Neural progenitor cell (in vitro differentiated cells): ENCODE data around the gene PIGL. TPM values are rescaled to one million over a fixed set of nuclear protein-coding genes. Genes with fewer than 3 reads are reported as not detected.

Experiments
- DNase-seq: peaks from one replicate; pipeline ENCODE4 v3.0.0-alpha.2; 2016; ENCODE audit warnings: low spot score
- H2AFZ ChIP-seq: fragments of 200-600 bp; sonication (generic); replicated peaks from 2 replicates; pipeline ENCODE4 v1.6.1; 2016; ENCODE audit warnings: antibody characterized with exemption
- H3F3A ChIP-seq: fragments of 200-600 bp; sonication (generic); 2 replicates; pipeline ENCODE4 v1.6.1; 2016; ENCODE audit warnings: antibody characterized with exemption, low read depth
- H3K27ac ChIP-seq: fragments of 200-600 bp; sonication (generic); 2 replicates; pipeline ENCODE4 v1.5.1; 2016; ENCODE audit warnings: mild to moderate bottlenecking
- H3K27me3 ChIP-seq: fragments of 200-600 bp; sonication (generic); 2 replicates; pipeline ENCODE4 v1.6.1; 2016; ENCODE audit warnings: mild to moderate bottlenecking, moderate library complexity
- H3K36me3 ChIP-seq: fragments of 200-600 bp; sonication (generic); 2 replicates; pipeline ENCODE4 v1.5.1; 2016
- H3K4me1 ChIP-seq: fragments of 200-600 bp; sonication (generic); 2 replicates; pipeline ENCODE4 v1.6.1; 2016; ENCODE audit warnings: mixed run types
- H3K4me2 ChIP-seq: fragments of 200-600 bp; sonication (generic); 2 replicates; pipeline ENCODE4 v1.6.1; 2016
- H3K4me3 ChIP-seq: fragments of 200-600 bp; sonication (generic); 2 replicates; pipeline ENCODE4 v1.5.1; 2016
- H3K79me2 ChIP-seq: fragments of 200-600 bp; sonication (generic); 2 replicates; pipeline ENCODE4 v1.6.1; 2016; ENCODE audit warnings: low read depth
- H3K9ac ChIP-seq: fragments of 200-600 bp; sonication (generic); 2 replicates; pipeline ENCODE4 v1.6.1; 2016
- H3K9me3 ChIP-seq: fragments of 200-600 bp; sonication (generic); 2 replicates; pipeline ENCODE4 v1.5.1; 2016; ENCODE audit warnings: low read depth
- H4K20me1 ChIP-seq: fragments of 200-600 bp; sonication (generic); 2 replicates; pipeline ENCODE4 v1.6.1; 2016; ENCODE audit warnings: low read depth
- H3K27ac Mint-ChIP-seq: 3 replicates; pipeline ENCODE4 v1.8.0; 2021; ENCODE audit warnings: mixed read lengths
- H3K27me3 Mint-ChIP-seq: 2 replicates; pipeline ENCODE4 v1.8.0; 2022; ENCODE audit warnings: low read depth, mild to moderate bottlenecking, inconsistent platforms, moderate library complexity, mixed read lengths; ENCODE audit not compliant: insufficient read depth
- H3K36me3 Mint-ChIP-seq: 3 replicates; pipeline ENCODE4 v1.8.0; 2021; ENCODE audit warnings: mixed read lengths
- H3K4me1 Mint-ChIP-seq: 3 replicates; pipeline ENCODE4 v1.8.0; 2021; ENCODE audit warnings: mixed read lengths
- H3K4me3 Mint-ChIP-seq: 3 replicates; pipeline ENCODE4 v1.8.0; 2021; ENCODE audit warnings: mild to moderate bottlenecking, moderate library complexity, mixed read lengths
- H3K9me3 Mint-ChIP-seq: 3 replicates; pipeline ENCODE4 v1.8.0; 2020; ENCODE audit warnings: mixed read lengths
- EZH2 ChIP-seq: fragments of 200-600 bp; sonication (generic); IDR thresholded peaks from 2 replicates; pipeline ENCODE4 v1.6.1; 2017; ENCODE audit warnings: antibody characterized with exemption, mild to moderate bottlenecking, moderate library complexity
- EZH2phosphoT487 ChIP-seq: fragments of 200-600 bp; sonication (generic); IDR thresholded peaks from 2 replicates; pipeline ENCODE4 v1.6.1; 2017; ENCODE audit warnings: antibody characterized with exemption
- total RNA-seq: library from RNA; depleted of rRNA; stranded (reverse); fragments of >200 nt; gene quantifications from 2 replicates; pipeline ENCODE4 v1.2.3, GENCODE V29; 2015; ENCODE audit warnings: low replicate concordance
- TF ChIP-seq, protein P1 (sequence below): fragments of 200-600 bp; sonication (generic); IDR thresholded peaks from 2 replicates; pipeline ENCODE4 v1.5.1; 2017; ENCODE audit warnings: antibody characterized with exemption, mild to moderate bottlenecking

PIGL gene
- total RNA-seq, 1 donor from 2014 or later = 57.0 TPM

DNA sequence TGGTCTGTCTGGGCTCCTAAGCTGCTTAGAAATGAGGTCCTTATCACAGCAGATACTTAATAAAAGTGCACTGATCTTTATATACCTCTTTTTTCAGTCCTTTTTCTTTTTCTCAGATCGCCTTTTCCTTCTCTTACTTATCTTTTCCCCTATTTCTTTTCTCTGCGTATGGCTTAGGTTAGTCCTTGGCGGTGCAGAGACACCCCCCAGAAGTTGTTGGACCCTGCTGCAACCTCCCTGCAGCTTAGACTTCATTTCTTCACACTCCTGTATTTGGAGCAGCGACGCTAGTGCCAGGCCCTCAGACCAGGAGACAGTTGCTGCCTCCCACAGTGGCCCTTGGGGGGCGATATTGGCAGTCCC, 68.6 kb downstream of the PIGL start:
- Histone ChIP-seq H2AFZ (no peak overlapping the region), H3K36me3 (no peaks in the 10 kb centered on the region), H3K27me3 (no peaks in the 10 kb centered on the region), H3K9ac (no peak overlapping the region), H3K9me3 (no peaks in the 10 kb centered on the region), H3F3A (no peaks in the 10 kb centered on the region), H3K4me3 (no peak overlapping the region), H3K79me2 (no peaks in the 10 kb centered on the region), H3K27ac (no peak overlapping the region), H3K4me2 (peak overlapping the region; percentile 29), H4K20me1 (peaks cover 4% of the 10 kb centered on the region), H3K4me1 (peaks cover 3% of the 10 kb centered on the region)
- Mint-ChIP-seq H3K27me3 (peaks cover 3% of the 10 kb centered on the region), H3K9me3 (no peaks in the 10 kb centered on the region), H3K4me1 (peaks cover 30% of the 10 kb centered on the region), H3K27ac (peak overlapping the region; percentile 99), H3K4me3 (peak overlapping the region; percentile 70), H3K36me3 (no peaks in the 10 kb centered on the region)
- DNase-seq = no peak
- TF ChIP-seq, protein P1, sequence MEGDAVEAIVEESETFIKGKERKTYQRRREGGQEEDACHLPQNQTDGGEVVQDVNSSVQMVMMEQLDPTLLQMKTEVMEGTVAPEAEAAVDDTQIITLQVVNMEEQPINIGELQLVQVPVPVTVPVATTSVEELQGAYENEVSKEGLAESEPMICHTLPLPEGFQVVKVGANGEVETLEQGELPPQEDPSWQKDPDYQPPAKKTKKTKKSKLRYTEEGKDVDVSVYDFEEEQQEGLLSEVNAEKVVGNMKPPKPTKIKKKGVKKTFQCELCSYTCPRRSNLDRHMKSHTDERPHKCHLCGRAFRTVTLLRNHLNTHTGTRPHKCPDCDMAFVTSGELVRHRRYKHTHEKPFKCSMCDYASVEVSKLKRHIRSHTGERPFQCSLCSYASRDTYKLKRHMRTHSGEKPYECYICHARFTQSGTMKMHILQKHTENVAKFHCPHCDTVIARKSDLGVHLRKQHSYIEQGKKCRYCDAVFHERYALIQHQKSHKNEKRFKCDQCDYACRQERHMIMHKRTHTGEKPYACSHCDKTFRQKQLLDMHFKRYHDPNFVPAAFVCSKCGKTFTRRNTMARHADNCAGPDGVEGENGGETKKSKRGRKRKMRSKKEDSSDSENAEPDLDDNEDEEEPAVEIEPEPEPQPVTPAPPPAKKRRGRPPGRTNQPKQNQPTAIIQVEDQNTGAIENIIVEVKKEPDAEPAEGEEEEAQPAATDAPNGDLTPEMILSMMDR = peak; percentile 64
- TF ChIP-seq EZH2phosphoT487 = no peak

DNA sequence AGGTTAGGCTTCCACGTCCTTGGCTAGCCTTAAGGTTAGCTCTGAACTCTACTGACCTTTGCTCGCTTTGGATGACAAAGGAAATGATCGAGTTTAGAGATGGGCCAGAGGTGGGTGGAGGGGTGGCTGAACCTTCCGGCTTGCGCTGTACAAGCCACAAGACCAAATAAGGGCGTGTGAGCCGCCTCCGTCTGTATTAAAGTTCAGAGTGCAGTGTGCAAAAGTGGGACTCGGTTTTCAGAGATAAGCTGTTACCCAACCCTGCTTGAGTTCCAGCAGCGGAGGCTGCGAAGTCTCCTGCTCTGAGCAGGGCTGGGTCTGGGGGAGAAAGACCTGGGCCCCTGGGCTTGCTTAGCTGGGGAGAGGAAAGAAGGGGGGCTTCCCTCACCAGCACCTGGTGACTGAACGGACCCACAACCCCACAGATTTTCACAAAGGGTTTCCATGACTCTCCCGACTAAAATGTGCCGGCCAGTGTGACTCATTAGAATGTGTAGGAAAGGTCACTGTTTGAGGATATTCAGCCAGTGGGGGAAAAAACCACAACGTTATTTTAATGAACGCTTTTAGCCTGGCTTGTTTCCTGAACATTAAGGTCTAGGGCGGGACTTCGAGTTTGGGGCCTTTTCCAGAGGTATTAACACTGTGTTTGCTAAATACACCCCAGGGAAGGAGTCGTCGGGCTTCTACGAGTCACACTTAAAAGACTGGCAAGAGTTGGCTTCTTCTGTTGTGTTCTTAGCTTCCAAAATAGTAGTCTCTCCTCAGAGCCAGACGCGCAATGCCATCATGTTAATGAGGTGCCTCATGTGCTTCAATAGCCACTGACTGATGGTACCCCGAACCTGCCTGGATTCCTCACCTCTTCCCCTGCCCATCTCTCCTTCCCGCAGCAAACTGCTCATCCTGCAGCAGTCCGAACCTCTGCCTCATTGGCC, 69.3 kb downstream of the PIGL start:
- peaks cover 30% of the 10 kb centered on the region for H3K4me1 Mint-ChIP-seq
- H3K9me3 Mint-ChIP-seq = no peaks in the 10 kb centered on the region
- peaks cover 3% of the 10 kb centered on the region for H3K27me3 Mint-ChIP-seq
- H3K9ac ChIP-seq = no peak overlapping the region
- H3K36me3 ChIP-seq = no peaks in the 10 kb centered on the region
- no peak overlapping the region for H2AFZ ChIP-seq
- H3K36me3 Mint-ChIP-seq = no peaks in the 10 kb centered on the region
- H4K20me1 ChIP-seq = peaks cover 4% of the 10 kb centered on the region
- H3K27ac Mint-ChIP-seq = peak overlapping the region; percentile 99
- TF ChIP-seq EZH2phosphoT487 (no peak), EZH2 (no peak)
- TF ChIP-seq, protein P1 = no peak
- no peak overlapping the region for H3K4me3 ChIP-seq
- H3F3A ChIP-seq = no peaks in the 10 kb centered on the region
- peak; percentile 68 for DNase-seq
- no peaks in the 10 kb centered on the region for H3K27me3 ChIP-seq
- no peaks in the 10 kb centered on the region for H3K9me3 ChIP-seq
- H3K4me1 ChIP-seq = peaks cover 3% of the 10 kb centered on the region
- H3K4me3 Mint-ChIP-seq = peak overlapping the region; percentile 70
- H3K4me2 ChIP-seq = peak overlapping the region; percentile 29
- H3K27ac ChIP-seq = no peak overlapping the region
- no peaks in the 10 kb centered on the region for H3K79me2 ChIP-seq

DNA sequence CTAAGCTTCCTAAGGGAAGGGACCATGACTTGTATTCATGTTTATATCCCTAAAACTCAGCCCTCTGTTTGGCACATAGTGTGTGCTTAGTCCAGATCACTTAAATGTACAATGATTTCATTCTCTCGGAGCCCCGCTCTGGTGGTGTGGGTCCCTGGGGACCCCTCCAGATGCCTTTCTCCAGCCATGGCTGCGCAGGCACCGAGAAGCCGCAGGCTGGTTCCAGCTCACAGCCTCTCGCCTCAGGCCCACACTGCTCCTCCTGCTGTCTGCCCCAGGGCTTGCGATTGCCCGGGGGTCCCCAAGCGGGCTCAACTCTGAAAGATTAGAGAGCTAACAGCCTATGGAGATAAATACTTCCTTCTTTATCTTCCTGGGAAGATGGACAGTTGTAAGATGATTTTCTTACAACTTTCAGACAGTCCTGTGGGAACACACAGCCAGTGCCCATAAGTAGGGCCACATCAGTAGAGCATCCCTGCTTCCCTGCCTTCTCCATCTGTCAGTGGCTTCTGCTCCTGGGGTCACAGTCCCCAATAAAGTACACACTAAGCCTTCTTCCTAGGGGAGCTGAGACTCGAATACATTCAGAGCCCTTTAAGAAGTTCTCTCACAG, 70.0 kb downstream of the PIGL start:
- Mint-ChIP-seq H3K4me1 (peaks cover 30% of the 10 kb centered on the region), H3K36me3 (no peaks in the 10 kb centered on the region), H3K9me3 (no peaks in the 10 kb centered on the region), H3K27ac (peak overlapping the region; percentile 99), H3K4me3 (peak overlapping the region; percentile 70), H3K27me3 (peaks cover 3% of the 10 kb centered on the region)
- Histone ChIP-seq H3K4me3 (no peak overlapping the region), H3K4me1 (peaks cover 3% of the 10 kb centered on the region), H3K27ac (no peak overlapping the region), H3F3A (no peaks in the 10 kb centered on the region), H3K36me3 (no peaks in the 10 kb centered on the region), H3K4me2 (no peak overlapping the region), H3K79me2 (no peaks in the 10 kb centered on the region), H2AFZ (no peak overlapping the region), H4K20me1 (peaks cover 4% of the 10 kb centered on the region), H3K27me3 (no peaks in the 10 kb centered on the region), H3K9me3 (no peaks in the 10 kb centered on the region), H3K9ac (no peak overlapping the region)
- TF ChIP-seq EZH2 (no peak), EZH2phosphoT487 (no peak)
- TF ChIP-seq, protein P1 = no peak
- no peak for DNase-seq
